ENCODE measurements around the gene KCNG2.

- TF ChIP-seq EZH2 (IDR thresholded peaks at IDR 0.05; ENCODE audit: borderline replicate concordance, low read depth, low read length) (no peak), TAF1 (IDR thresholded peaks at IDR 0.05; ENCODE audit: control insufficient read depth, extremely low read depth, insufficient read depth, low read length, severe bottlenecking) (no peak), THAP7 (CRISPR knock-in tag; IDR thresholded peaks at IDR 0.05) (no peak), HIVEP1 (CRISPR knock-in tag; IDR thresholded peaks at IDR 0.05) (no peak), CTCF (IDR thresholded peaks at IDR 0.05 in 2 of 3, conservative IDR thresholded peaks at IDR 0.05 in 1 of 3; ENCODE audit: insufficient read depth in 2 of 3, low read depth in 1 of 3, low read length in 3 of 3) (no peak), UBTF (IDR thresholded peaks at IDR 0.05; ENCODE audit: borderline replicate concordance in 1 of 2, low read depth in 2 of 2, low read length in 2 of 2) (no peak), ELF1 (tag; IDR thresholded peaks at IDR 0.05) (no peak), RFX5 (IDR thresholded peaks at IDR 0.05; ENCODE audit: low read depth, low read length) (no peak), POLR2H (tag; IDR thresholded peaks at IDR 0.05; ENCODE audit: low read depth) (no peak), KAT2B (IDR thresholded peaks at IDR 0.05; ENCODE audit: low read depth, low read length) (no peak), HMGN3 (IDR thresholded peaks at IDR 0.05; ENCODE audit: borderline replicate concordance, extremely low read depth, insufficient read length, low read depth, low read length) (no peak), E2F1 (CRISPR knock-in tag; IDR thresholded peaks at IDR 0.05) (no peak), MCM3 (IDR thresholded peaks at IDR 0.05) (no peak), ZBTB33 (CRISPR knock-in tag; IDR thresholded peaks at IDR 0.05) (no peak)
Observed at GRCh38 chr18:79875931-79876461, 78.3 kb downstream of the KCNG2 start.

Measured in K562 (cell line).